GM12878 (cell line): ENCODE results near the gene NR4A2. TPM values are rescaled to one million over a fixed set of nuclear protein-coding genes. Genes with fewer than 3 reads are reported as not detected.

Experiments used
- ATAC-seq: fragments of 200-7000 bp; cut with Tn5 transposase; 3 replicates; pipeline ENCODE4 v1.9.1; 2020; ENCODE audit warnings: mild to moderate bottlenecking, moderate library complexity
- BruUV-seq: library from RNA; stranded (reverse); fragments of 400-500 nt; replicated peaks from 2 replicates; lab custom pipeline; 2021; lab: Mats Ljungman, UMichigan
- CTCF ChIA-PET: fragments of 300-600 bp; sonication (Branson Sonifier 250); formaldehyde crosslinking; extraction: SDS; loops from one replicate; lab custom pipeline; 2021; ENCODE audit warnings: inconsistent platforms; lab: Yijun Ruan, JAX
- POLR2A ChIA-PET: fragments of 350-600 bp; formaldehyde crosslinking; extraction: SDS; loops from one replicate; lab custom pipeline; 2021; ENCODE audit warnings: inconsistent platforms; lab: Charles Lee
- RAD21 ChIA-PET: fragments of 300-600 bp; sonication (Branson Sonifier 250); formaldehyde crosslinking; loops from one replicate; lab custom pipeline; 2023; ENCODE audit warnings: antibody characterized with exemption; ENCODE audit not compliant: unreplicated experiment; lab: Charles Lee
- SMC1A ChIA-PET: fragments of 300-600 bp; sonication (Branson Sonifier 250); formaldehyde crosslinking; loops from one replicate; lab custom pipeline; 2023; ENCODE audit not compliant: unreplicated experiment, uncharacterized antibody; lab: Charles Lee
- DNase-seq: peaks from one replicate; pipeline ENCODE4 v3.0.0-alpha.2; 2011; ENCODE audit warnings: low read depth, low spot score
- FAIRE-seq: peaks from 3 replicates; lab custom pipeline; 2011; peaks lifted over from hg19 to GRCh38; lab: Jason Lieb, UNC
- H2AFZ ChIP-seq: 2 replicates; pipeline ENCODE4 v1.6.0; 2011; ENCODE audit warnings: low read depth, low read length, control low read depth; ENCODE audit not compliant: control insufficient read depth
- H3K27ac ChIP-seq: 2 replicates; pipeline ENCODE4 v1.5.1; 2011; ENCODE audit warnings: control low read depth; ENCODE audit not compliant: control insufficient read depth, insufficient read depth
- H3K27me3 ChIP-seq, 2 experiments: replicated peaks in 1 of 2; 2 replicates each; pipeline versions ENCODE4 v1.6.0 to v1.6.1; 2011; ENCODE audit warnings: low read length in 1 of 2; ENCODE audit not compliant: control insufficient read depth in 2 of 2, insufficient read depth in 2 of 2
- H3K36me3 ChIP-seq, 2 experiments: 2 replicates each; pipeline ENCODE4 v1.5.1; 2011; ENCODE audit warnings: low read length in 1 of 2; ENCODE audit not compliant: control insufficient read depth in 2 of 2, insufficient read depth in 2 of 2
- H3K4me1 ChIP-seq: 2 replicates; pipeline ENCODE4 v1.6.1; 2011; ENCODE audit warnings: mild to moderate bottlenecking, low read length, moderate library complexity, mixed read lengths; ENCODE audit not compliant: control insufficient read depth, insufficient read depth
- H3K4me2 ChIP-seq: 2 replicates; pipeline ENCODE4 v1.6.0; 2011; ENCODE audit warnings: control low read depth; ENCODE audit not compliant: control insufficient read depth, insufficient read depth
- H3K4me3 ChIP-seq: fragments of 200-600 bp; sonication (generic); 2 replicates; pipeline ENCODE4 v1.5.1; 2016
- H3K79me2 ChIP-seq: 2 replicates; pipeline ENCODE4 v1.6.0; 2011; ENCODE audit warnings: low read length; ENCODE audit not compliant: control insufficient read depth, insufficient read depth
- H3K9ac ChIP-seq: 2 replicates; pipeline ENCODE4 v1.8.0; 2011; ENCODE audit warnings: low read length, control low read depth, mixed read lengths; ENCODE audit not compliant: control insufficient read depth, insufficient read depth
- H3K9me3 ChIP-seq: replicated peaks from 3 replicates; pipeline ENCODE4 v1.5.1; 2011; ENCODE audit warnings: mild to moderate bottlenecking, low read length; ENCODE audit not compliant: control insufficient read depth, insufficient read depth
- H4K20me1 ChIP-seq: 2 replicates; pipeline ENCODE4 v1.6.0; 2011; ENCODE audit not compliant: control insufficient read depth, insufficient read depth
- EP300 ChIP-seq, 2 experiments: fragments of 150-350 bp in 1 of 2; IDR thresholded peaks; 2 replicates each; pipeline ENCODE4 v1.6.1; 2011 to 2012; ENCODE audit warnings: low read depth in 2 of 2, low read length in 2 of 2, borderline replicate concordance in 1 of 2, improper control_type of control experiment in 1 of 2, inconsistent platforms in 1 of 2; ENCODE audit not compliant: control insufficient read depth in 1 of 2
- ESRRA ChIP-seq: IDR thresholded peaks from 2 replicates; pipeline ENCODE4 v1.6.1; 2012; ENCODE audit warnings: mild to moderate bottlenecking, low read length, improper control_type of control experiment
- ETV6 ChIP-seq, 2 experiments: fragments of 450-650 bp in 1 of 2; IDR thresholded peaks in 1 of 2; conservative IDR thresholded peaks in 1 of 2; 2 replicates each; pipeline ENCODE4 v1.6.1; 2014; ENCODE audit warnings: antibody characterized with exemption in 1 of 2, borderline replicate concordance in 1 of 2, low read depth in 1 of 2, mild to moderate bottlenecking in 1 of 2, moderate library complexity in 1 of 2
- IKZF2 ChIP-seq, 2 experiments: fragments of 450-650 bp; IDR thresholded peaks; 2 replicates each; pipeline ENCODE4 v1.6.1; 2017; ENCODE audit warnings: mild to moderate bottlenecking in 2 of 2, moderate library complexity in 2 of 2
- MXI1 ChIP-seq: fragments of 150-350 bp; IDR thresholded peaks from 2 replicates; pipeline ENCODE4 v1.6.1; 2011; ENCODE audit warnings: low read depth, mild to moderate bottlenecking, inconsistent platforms, low read length, improper control_type of control experiment
- NBN ChIP-seq: fragments of 450-650 bp; IDR thresholded peaks from 2 replicates; pipeline ENCODE4 v1.6.1; 2016
- NR2F1 ChIP-seq: fragments of 450-650 bp; conservative IDR thresholded peaks from 2 replicates; pipeline ENCODE4 v1.6.1; 2017; ENCODE audit warnings: mild to moderate bottlenecking
- POLR2A ChIP-seq: IDR thresholded peaks from 2 replicates; pipeline ENCODE4 v1.6.1; 2011; ENCODE audit warnings: low read depth, mild to moderate bottlenecking, low read length
- RFX5 ChIP-seq: IDR thresholded peaks from 2 replicates; pipeline ENCODE4 v1.6.1; 2011; ENCODE audit warnings: low read depth, low read length, improper control_type of control experiment
- SIN3A ChIP-seq: IDR thresholded peaks from 2 replicates; pipeline ENCODE4 v1.6.1; 2012; ENCODE audit warnings: low read depth, low read length, improper control_type of control experiment
- SMAD1 ChIP-seq: fragments of 450-650 bp; IDR thresholded peaks from 2 replicates; pipeline ENCODE4 v1.6.1; 2018; ENCODE audit warnings: mild to moderate bottlenecking, low read depth; ENCODE audit not compliant: partially characterized antibody
- SMAD5 ChIP-seq: IDR thresholded peaks from 2 replicates; pipeline ENCODE4 v1.6.1; 2016; ENCODE audit warnings: antibody characterized with exemption, low read depth
- ZBTB33 ChIP-seq: fragments of 450-650 bp; IDR thresholded peaks from 2 replicates; pipeline ENCODE4 v1.6.1; 2017; ENCODE audit warnings: mild to moderate bottlenecking
- WGBS: methylation state at CpG from one replicate; pipeline ENCODE4 v1.1.6; 2016; ENCODE audit warnings: low lambda C conversion rate; ENCODE audit not compliant: insufficient replicate concordance, insufficient coverage; ENCODE audit errors: missing lambda C conversion rate; 5-methylcytosine and 5-hydroxymethylcytosine counted together
- in situ Hi-C: fragments of 300-500 bp; cut with MboI; formaldehyde crosslinking; loops from 9 replicates; pipeline ENCODE4 v1.14.3; 2018; ENCODE audit warnings: mixed read lengths
- intact Hi-C: fragments of 100-400 bp; cut with micrococcal nuclease; formaldehyde crosslinking; loops from one replicate; pipeline ENCODE4 v1.14.2; 2022; ENCODE audit not compliant: unreplicated experiment
- polyA plus RNA-seq, 11 experiments: library from polyadenylated mRNA; depleted of rRNA in 4 of 11; unstranded in 6 of 11; stranded (reverse) in 5 of 11; fragments of >200 nt; fragmentation: Nextera tagmentation in 4 of 11; fragmentation: Illumina TruSeq in 1 of 11; extraction: Ambion mirVana in 4 of 11; extraction: Trizol in 1 of 11; gene quantifications; 1 replicate in 1 of 11; 2 replicates in 10 of 11; pipeline versions ENCODE4 v1.2.1 to v1.2.3, GENCODE V29; 2011 to 2016; ENCODE audit warnings: inconsistent platforms in 2 of 11, missing spikeins in 2 of 11, low read depth in 1 of 11
- total RNA-seq, 4 experiments: library from RNA; depleted of rRNA in 3 of 4; stranded (reverse); fragments of >200 nt in 3 of 4; fragmentation: Illumina TruSeq in 1 of 4; extraction: Trizol in 1 of 4; gene quantifications; 2 replicates each; pipeline versions ENCODE4 v1.2.1 to v1.2.3, GENCODE V29; 2013 to 2021
- TF ChIP-seq, protein P1 (sequence below): IDR thresholded peaks from 2 replicates; pipeline ENCODE4 v1.6.1; 2011; ENCODE audit warnings: low read depth, mild to moderate bottlenecking, low read length, moderate library complexity, borderline replicate concordance; ENCODE audit errors: extremely low read depth

The NR4A2 gene
- total and polyA plus RNA-seq, 10 of the 15 experiments (the other 5 are each of a cell fraction or from before 2014, with no cell fraction given) = 0.15 to 3.4 (median 0.58) TPM

GRCh38 chr2:156317631-156318030 lies 14.9 kb downstream of the NR4A2 start:
- Histone ChIP-seq H3K4me3 (no peak overlapping the region), H3K4me2 (no peak overlapping the region), H3K36me3 (no peaks in the 10 kb centered on the region), H2AFZ (no peak overlapping the region), H3K9me3 (no peaks in the 10 kb centered on the region; the same call in 2 of the 3 replicates), H3K79me2 (no peaks in the 10 kb centered on the region), H3K27ac (no peak overlapping the region), H3K9ac (no peak overlapping the region), H3K27me3 (peaks cover 11 to 25% of the 10 kb centered on the region in 2 experiments), H4K20me1 (no peaks in the 10 kb centered on the region), H3K4me1 (no peaks in the 10 kb centered on the region)
- ATAC-seq = no peak
- in situ Hi-C loops (no loop called here), intact Hi-C loops (no loop called here)
- ChIA-PET POLR2A (no interaction called here), RAD21 (no interaction called here), SMC1A (interaction anchor here (2.0 kb wide), 1 partner anchor 11 kb away, joined by 7 read pairs; no protein-coding TSS in a partner anchor), CTCF (no interaction called here)
- DNase-seq = no peak
- no TSS peak for BruUV-seq
- no peak for FAIRE-seq
- 20% methylated on average over 3 of the region's 3 CpGs for WGBS
- TF ChIP-seq POLR2A (no peak), SMAD1 (no peak), ETV6 (conservative IDR thresholded peaks at IDR 0.05 in 1 of 2, IDR thresholded peaks at IDR 0.05 in 1 of 2; ENCODE audit: borderline replicate concordance in 1 of 2, low read depth in 1 of 2) (no peak)

DNA sequence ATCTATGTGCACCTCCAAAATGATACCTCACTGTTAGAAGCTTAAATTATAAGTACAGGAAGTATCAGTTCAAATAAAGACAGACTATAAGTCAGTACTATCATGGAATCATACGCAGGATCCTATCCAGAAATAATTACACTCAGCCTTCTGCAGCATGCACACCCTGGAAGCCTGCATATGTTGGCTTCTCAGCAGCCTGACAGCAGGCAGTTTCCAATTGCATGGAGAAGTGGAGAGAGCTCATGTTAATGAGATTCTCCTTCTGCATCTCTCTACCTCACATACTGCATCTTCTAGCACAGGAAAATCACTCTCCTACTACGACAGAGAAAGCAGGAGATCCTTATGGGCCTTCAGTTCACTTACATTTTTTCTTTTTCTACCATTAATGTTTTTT lies 20.5 kb downstream of the NR4A2 start:
- H2AFZ ChIP-seq = no peak overlapping the region
- POLR2A ChIA-PET = no interaction called here
- no TSS peak for BruUV-seq
- no peak overlapping the region for H3K4me3 ChIP-seq
- peaks cover 0 to 2% of the 10 kb centered on the region in 2 experiments; a peak in 1 of 4 replicates for H3K27me3 ChIP-seq
- in situ Hi-C loops (no loop called here), intact Hi-C loops (no loop called here)
- no peak for FAIRE-seq
- no peak overlapping the region for H3K9ac ChIP-seq
- H3K4me1 ChIP-seq = no peaks in the 10 kb centered on the region
- no peaks in the 10 kb centered on the region for H3K79me2 ChIP-seq
- H3K27ac ChIP-seq = no peak overlapping the region
- H3K4me2 ChIP-seq = no peak overlapping the region
- SMC1A ChIA-PET = no interaction called here
- no peak for DNase-seq
- H3K36me3 ChIP-seq = no peaks in the 10 kb centered on the region
- CTCF ChIA-PET = interaction anchor here (1.5 kb wide), 1 partner anchor 23 kb away, joined by 3 read pairs; no protein-coding TSS in a partner anchor
- 46% methylated on average over 2 of the region's 2 CpGs for WGBS
- H3K9me3 ChIP-seq = no peaks in the 10 kb centered on the region
- ATAC-seq = no peak
- H4K20me1 ChIP-seq = no peaks in the 10 kb centered on the region
- RAD21 ChIA-PET = no interaction called here
- TF ChIP-seq ZBTB33 (no peak), NR2F1 (no peak), SMAD5 (no peak), IKZF2 (IDR thresholded peaks at IDR 0.05) (no peak), RFX5 (no peak), MXI1 (no peak), ESRRA (no peak), NBN (no peak), SIN3A (no peak), EP300 (IDR thresholded peaks at IDR 0.05; ENCODE audit: borderline replicate concordance in 1 of 2, control insufficient read depth in 1 of 2, low read depth in 2 of 2, low read length in 2 of 2) (no peak)
- TF ChIP-seq, protein P1, sequence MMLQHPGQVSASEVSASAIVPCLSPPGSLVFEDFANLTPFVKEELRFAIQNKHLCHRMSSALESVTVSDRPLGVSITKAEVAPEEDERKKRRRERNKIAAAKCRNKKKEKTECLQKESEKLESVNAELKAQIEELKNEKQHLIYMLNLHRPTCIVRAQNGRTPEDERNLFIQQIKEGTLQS = no peak
